Measurements from ENCODE around the gene SLC39A7.

GRCh38 chr6:33204165-33204414 lies 3.4 kb downstream of the SLC39A7 start:
- TF ChIP-seq YY1 (IDR thresholded peaks at IDR 0.05; ENCODE audit: insufficient read depth, insufficient read length) (no peak), SUZ12 (IDR thresholded peaks at IDR 0.05; ENCODE audit: extremely low read depth, insufficient read depth, insufficient read length) (no peak), ZNF274 (IDR thresholded peaks at IDR 0.05; ENCODE audit: low read depth, low read length) (no peak)

Data from NT2/D1 (cell line).